GM11168 (cell line): ENCODE measurements around the gene SLC25A33.

Source experiments
- in situ Hi-C: fragments of 300-500 bp; cut with MboI; formaldehyde crosslinking; loops from one replicate; pipeline ENCODE4 v1.12.0; 2022; ENCODE audit warnings: low sequenced_read_pairs; ENCODE audit not compliant: unreplicated experiment

SLC25A33 gene

DNA sequence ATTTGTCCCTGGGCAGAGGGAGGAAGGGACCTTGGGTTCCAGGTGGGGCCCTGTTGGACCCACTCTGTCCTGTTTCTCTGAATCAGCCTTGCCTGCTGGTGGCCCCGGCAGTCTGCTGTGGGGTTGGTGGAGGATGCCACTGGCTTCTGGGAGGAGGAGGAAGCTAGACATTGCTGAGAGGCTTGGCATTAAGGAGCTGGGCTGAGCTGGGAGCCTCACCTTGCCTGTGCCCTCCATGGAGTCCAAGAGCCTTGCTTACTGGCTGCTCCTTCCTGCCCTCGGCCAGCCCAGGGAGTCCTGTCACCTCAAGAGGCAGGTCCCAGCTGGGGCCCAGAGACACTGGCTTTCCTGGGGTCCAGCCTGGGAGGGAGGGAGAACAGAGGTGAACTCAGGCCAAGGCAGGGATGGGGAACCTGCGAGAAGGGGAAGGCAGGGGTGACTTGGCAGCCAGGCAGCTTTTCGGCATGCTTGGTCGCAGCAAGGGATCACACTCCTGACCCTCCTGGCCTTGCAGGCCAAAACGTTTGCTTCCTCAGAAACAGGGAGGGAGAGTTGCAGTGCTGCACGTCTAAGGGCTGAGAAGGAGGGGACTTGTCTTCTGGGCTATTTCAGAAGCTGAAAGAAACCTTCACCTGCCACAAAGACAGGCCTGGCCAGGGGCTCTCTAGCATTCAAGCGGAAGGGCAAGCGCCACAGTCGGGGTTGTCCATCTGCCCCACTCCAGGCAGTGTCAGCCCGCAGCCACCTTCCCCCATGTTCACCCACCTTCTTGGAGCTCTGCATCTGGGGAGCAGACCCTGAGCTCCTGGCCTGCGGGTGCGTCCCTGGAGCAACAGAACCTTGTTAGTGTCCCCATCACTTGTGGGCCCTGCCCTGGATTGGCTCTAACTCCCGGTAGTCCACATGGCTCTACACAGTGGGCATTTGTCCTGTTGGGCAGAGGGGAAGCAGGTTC is 58.4 kb downstream of the SLC25A33 start:
- in situ Hi-C loops, result no loop called here

DNA sequence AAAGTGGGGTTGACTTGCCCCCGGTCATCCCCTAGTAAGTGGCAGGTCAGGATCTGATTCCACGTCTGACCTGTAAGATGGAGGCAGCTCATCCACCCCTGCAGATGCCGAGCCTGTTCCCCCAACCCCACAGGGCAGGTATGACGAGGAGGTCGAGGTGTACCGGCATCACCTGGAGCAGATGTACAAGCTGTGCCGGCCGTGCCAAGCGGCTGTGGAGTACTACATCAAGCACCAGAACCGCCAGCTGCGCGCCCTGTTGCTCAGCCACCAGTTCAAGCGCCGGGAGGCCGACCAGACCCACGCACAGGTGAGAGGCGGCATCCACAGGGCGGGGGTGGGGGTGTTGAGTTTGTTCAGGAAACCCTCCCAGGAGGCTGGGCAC is 59.0 kb downstream of the SLC25A33 start:
- in situ Hi-C loops, result no loop called here

DNA sequence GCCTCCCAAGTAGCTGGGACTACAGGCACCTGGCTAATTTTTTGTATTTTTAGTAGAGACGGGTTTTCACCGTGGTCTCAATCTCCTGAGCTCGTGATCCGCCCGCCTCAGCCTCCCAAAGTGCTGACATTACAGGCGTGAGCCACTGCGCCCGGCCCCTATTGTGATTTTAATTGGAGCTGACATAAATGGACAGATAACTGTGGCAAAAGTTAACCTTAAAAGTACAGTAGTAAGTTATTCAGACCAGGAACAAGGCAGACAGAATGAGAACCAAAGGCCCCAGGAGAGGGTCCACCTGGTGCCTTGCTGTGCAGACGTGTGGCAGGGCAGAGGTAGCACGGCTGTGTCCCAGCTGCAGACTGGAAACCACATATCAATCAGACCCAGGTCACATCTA is 60.5 kb downstream of the SLC25A33 start:
- in situ Hi-C loops, result no loop called here

DNA sequence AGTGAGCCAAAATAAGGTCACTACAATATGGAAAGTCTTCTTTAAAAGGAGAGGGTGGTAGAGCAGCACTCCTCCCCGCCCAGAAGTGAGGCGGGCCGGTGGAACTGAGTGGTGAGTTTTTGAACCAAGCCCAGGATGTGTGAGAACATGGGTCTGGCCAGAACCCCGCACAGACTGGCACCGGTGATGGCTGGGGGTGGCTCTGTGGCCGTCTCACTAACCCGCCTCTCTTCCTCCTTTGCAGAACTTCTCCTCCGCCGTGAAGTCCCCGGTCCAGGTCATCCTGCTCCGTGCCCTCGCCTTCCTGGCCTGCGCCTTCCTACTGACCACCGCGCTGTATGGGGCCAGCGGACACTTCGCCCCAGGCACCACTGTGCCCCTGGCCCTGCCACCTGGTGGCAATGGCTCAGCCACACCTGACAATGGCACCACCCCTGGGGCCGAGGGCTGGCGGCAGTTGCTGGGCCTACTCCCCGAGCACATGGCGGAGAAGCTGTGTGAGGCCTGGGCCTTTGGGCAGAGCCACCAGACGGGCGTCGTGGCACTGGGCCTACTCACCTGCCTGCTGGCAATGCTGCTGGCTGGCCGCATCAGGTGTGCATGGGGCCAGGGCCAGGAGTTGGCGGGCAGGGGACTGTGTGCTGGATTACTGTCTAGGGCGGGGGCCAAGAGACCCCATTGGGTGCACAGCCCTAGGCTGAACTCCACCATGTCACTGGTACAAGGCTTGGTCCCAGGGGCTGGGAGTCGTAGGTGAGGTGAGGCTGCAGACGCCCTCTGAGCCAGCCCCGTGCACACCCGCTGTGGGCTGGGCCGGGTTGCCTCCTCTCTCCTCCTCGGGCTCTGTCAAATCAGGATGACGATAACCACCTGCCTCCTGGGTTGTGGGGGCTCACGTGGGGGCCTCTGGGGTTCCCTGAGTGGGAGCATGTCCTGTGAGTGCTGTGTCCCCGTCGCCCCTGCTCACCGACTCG is 61.9 kb downstream of the SLC25A33 start:
- in situ Hi-C loops, result no loop called here

DNA sequence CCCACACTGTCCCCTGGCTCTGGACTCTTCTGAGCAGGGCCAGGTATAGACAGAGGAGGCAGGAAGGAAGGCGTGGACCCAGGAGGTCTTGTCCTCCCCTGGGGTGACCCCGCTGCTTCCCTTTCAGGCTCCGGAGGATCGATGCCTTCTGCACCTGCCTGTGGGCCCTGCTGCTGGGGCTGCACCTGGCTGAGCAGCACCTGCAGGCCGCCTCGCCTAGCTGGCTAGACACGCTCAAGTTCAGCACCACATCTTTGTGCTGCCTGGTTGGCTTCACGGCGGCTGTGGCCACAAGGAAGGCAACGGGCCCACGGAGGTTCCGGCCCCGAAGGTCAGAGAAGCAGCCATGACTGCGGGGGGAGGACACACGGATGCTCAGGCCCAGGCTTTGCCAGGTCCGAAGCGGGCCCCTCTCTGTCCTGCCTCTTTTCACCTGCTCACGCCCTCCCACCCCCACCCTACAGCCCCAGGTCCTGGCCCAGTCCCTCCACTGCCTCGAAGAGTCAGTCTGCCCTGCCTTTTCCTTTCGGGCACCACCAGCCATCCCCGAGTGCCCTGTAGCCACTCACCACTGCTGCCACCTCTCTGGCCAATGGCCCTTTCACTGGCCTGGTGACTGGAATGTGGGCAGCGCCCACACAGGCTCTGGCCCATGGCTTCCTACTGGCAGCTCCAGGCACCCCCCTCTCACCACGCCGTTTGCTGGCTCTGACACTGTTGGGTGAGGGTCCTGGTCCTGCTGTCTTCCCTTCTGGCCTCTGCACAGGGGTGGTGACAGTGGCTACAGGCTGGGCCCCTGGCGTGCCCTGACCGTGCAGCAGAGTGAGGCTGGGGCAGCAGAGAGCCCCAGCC is 62.9 kb downstream of the SLC25A33 start:
- in situ Hi-C loops, result no loop called here

DNA sequence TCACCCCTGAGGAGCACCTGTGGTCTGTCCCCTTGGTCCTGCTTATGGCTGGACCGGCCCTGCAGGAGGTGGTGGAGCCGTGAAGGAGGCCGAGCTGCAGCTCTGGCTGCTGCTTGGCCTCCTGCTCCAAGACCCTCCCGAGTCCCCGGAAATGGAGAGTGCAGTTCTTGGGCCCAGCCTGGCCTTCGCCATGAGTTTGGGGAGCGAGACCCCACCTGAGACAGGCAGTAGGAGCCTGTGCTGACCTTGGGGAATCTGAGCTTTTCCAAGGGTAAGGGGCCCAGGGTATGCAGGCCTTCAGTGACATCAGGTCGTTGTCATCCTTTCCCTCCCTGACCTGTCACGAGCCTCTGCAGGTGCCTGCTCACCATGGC is 63.5 kb downstream of the SLC25A33 start:
- in situ Hi-C loops, result no loop called here

DNA sequence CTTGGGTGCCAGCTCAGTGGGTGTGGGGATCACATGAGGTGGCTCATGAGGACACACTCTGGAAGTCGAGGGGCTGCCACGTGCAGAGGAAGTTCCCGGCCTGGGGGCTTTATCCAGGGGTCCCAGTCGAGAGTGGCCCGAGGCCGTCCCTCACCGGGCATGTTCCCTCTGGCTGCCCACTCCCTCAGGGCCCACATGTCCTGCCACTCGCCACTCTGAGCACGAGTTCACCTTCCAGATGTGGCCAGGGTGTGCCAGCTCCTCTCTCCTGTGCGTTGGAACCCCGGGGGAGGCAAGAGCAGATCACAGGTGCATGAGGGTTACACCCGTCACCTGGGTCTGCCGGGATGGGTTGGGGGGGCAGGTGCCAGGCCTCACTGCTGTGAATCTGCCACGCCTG is 64.0 kb downstream of the SLC25A33 start:
- in situ Hi-C loops, result no loop called here

DNA sequence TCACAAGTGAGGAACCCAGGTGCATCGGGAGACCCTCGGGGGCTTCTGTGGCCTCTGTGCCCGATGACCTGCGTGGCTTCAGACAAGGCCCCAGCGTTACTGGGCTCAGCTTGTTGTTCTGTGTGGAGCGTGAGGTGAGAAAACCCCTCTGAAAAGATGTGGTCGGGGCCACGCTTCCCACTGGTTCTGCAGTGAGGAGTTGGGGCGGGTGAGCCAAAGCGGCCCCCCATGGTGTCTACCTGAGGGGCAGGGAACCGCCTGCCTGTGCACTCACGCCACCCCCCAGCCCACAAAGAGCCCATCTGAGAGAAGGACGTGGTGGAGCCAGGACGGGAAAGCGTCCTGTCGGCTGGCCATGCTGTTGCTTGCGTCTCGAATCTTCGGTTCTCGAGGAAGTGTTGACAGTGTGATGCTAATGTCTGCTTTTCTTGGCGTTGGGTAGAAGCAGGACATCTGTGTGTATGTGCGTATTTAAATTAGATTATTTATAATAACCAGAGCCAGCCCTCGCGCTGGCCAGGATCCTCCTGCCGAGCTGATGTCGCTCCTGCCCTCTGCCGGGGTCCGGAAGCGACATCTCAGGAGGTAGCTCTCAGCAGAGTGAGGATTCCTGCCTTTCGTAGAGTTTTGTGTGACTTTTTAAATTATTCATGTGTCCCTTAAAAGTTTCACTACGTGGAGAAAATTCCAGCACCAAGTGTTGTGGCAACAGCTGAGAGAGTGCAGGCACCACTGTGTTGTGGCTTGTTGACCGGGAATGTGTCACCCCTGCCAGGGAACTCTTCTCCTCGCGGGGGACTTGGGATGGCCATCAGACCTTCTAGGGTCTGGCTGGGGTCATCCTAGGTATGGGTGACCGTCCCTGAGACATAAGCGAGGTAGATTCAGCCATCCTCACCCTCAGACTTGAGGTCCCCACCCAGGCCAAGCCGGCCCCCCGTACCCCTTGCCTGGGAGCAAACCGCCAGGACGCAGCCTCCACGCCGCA is 64.8 kb downstream of the SLC25A33 start:
- in situ Hi-C loops, result no loop called here

DNA sequence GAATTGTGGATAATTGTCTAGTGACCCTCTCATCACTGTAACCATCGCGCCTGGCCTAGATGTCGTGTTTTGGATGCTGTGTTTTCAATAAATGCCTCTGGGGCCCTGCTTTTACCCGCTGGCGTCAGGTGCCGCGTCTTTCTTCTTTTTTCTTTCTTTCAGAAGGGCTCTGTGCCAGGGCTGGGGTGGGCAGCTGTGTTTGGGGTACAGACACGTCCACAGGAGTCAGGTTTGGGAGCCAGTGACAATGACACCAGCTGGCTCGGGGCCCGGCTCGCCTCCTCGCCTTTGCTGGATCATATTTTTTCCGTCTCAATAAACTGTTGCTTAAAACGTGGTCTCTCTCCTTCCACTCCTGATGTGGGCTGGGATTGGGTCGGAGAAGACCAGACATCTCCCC is 65.6 kb downstream of the SLC25A33 start:
- in situ Hi-C loops, result no loop called here

DNA sequence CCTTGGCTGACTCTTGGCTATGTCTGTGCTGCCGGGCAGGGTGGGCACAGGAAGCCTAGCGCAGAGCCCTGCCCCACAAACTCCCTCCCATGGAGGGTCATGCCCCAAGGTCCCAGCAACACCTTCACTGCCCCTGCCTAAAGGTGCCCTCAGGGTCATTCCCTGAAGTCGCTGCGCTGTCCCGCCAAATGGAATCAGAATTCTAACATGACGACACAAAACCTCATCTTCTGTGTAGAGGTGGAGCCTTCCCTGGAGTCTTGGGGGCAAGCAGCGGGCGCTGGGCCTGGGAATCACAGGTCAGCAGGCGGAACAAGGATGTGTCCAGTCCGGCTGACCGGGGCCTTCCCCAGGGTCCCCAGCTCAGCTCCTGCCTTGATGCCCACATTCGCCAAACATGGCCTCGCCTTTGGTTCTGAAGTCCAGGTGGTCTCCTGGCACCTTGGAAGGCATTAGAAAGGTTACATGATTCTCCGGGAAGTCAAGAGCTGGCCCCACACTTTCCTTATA is 66.7 kb downstream of the SLC25A33 start:
- in situ Hi-C loops, result no loop called here

DNA sequence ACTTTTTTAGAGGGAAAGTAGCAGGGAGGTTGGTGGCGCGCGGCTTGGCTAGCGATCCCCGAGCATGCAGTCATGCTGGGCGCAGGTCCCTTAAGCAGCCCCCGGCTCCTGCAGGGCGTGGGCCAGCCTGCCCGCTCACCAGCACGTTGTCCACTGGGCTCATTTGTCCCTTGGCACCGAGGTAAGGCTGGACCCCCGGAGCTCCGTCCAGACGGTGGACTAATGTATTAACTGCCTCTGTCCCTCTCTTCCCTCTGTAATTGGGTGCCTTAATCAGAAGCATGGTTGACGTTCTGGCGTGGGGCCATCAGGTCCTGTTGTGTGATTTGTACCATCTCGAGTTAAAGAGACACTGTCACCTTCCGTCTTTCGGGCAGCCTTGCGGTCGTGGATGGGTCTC is 67.2 kb downstream of the SLC25A33 start:
- in situ Hi-C loops, result no loop called here

DNA sequence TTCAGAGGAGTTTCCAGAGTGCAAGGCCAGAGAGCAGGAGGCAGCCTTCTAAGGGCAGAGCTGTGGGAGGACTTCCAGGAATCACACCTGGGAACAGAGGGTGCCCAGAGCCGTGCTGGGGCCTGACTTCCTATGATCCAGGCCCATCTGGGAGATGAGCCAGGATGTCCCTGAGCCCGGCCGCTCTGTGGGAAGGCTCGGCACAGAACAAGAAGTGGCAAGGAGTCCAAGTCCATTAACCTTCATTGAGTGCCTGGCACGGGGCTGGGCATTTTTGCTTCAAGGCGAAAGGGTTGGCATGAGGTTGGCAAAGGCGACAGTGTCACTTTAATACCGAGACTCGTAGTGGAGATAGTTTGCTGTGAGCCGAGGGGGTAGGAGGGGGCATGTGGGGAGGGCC is 67.7 kb downstream of the SLC25A33 start:
- in situ Hi-C loops, result no loop called here

DNA sequence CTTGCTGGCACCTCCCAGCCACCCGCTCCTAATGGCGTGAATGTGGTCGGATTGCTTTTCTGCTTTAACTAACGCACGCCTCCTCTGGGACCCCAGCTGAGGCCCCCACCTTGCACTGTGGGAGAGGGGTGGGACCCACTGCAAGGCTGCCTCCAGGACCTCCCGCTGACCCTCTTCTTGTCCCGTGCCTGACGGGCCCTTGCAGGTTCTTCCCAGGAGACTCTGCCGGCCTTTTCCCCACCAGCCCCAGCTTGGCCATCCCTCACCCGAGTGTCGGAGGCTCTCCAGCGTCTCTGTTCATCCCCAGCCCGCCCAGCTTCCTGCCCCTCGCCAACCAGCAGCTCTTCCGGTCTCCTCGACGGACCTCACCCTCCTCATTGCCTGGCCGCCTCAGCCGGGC is 68.1 kb downstream of the SLC25A33 start:
- in situ Hi-C loops, result no loop called here

DNA sequence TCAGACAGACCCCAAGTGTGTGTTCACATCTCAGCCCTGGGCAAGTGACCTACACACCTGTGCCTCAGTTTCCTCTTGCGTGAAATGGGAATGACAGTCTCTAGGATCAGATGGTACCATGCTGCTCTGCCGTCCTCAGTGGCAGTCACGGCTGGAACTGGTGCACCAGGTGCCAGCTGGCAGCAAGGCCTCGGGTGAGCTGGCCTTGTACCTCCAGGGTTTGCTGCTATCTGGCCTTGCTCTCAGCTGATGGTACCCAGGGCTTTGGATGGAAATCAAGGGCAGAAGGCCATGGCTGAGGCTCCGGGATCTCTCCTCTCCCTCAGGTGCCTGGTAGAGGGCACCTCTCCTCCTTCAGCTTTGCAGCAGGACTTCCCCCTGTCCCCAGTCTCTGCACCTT is 70.7 kb downstream of the SLC25A33 start:
- in situ Hi-C loops, result no loop called here

DNA sequence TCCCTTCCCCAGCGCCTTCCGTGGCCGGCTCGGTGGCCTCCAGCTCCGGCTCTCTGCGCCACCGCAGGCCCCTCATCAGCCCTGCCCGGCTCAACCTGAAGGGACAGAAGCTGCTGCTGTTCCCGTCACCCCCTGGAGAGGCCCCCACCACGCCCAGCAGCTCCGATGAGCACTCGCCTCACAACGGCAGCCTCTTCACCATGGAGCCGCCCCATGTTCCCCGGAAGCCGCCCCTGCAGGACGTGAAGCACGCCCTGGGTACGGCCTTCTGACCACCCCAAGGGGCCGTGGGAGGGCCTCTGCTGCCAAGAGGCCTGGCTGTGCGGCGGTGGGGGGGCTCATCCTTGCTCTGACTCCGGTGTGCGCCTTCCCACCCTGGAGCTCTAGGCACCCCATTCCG is 71.3 kb downstream of the SLC25A33 start:
- in situ Hi-C loops, result no loop called here

DNA sequence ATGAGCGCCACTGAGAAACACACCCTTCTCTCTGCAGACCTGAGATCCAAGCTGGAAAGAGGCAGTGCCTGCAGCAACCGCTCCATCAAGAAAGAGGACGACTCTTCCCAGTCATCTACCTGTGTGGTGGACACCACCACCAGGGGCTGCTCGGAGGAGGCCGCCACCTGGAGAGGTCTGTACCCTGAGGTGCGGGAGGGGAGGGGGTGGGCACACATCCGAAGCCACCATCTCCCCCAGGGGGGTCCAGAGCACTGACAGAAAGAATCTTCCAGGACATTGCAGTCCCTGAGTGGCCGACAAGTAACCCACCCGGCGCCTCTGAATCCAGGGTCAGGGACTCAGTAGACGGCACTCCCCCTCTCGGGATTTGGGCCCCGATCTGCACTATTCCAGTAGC is 72.5 kb downstream of the SLC25A33 start:
- in situ Hi-C loops, result no loop called here

DNA sequence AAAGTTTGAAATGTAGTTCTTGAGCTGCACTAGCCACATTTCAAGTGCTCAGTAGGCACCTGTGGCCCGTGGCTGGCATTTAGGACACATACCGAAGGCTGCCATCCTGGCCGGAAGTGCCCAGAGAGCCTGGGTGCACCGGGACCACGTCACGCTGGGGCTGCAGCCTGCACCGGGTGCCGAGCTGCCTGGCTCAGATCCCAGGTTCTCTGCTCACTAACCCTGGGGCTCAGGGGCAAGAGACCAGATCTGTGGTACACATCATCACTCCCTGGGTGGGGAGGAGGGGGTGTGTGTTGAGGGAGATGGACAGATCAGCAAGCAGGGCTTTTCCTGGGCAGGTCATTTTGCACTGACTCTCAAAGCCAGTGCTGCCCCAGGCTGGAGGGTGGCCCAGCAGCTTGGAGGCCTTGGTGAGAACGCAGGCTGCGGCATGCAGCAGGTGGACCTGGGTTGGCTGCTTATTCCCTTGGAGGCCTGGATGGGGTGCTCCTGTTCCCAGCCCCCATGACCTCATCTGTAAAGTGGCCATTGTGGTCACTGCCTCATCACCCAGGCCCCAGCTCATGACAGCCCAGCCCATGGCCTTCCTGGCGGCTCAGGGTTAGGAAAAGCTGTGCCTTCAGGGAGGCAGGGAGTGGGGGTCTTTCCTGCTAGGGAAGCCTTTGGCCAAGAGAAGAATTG is 73.0 kb downstream of the SLC25A33 start:
- in situ Hi-C loops, result no loop called here

DNA sequence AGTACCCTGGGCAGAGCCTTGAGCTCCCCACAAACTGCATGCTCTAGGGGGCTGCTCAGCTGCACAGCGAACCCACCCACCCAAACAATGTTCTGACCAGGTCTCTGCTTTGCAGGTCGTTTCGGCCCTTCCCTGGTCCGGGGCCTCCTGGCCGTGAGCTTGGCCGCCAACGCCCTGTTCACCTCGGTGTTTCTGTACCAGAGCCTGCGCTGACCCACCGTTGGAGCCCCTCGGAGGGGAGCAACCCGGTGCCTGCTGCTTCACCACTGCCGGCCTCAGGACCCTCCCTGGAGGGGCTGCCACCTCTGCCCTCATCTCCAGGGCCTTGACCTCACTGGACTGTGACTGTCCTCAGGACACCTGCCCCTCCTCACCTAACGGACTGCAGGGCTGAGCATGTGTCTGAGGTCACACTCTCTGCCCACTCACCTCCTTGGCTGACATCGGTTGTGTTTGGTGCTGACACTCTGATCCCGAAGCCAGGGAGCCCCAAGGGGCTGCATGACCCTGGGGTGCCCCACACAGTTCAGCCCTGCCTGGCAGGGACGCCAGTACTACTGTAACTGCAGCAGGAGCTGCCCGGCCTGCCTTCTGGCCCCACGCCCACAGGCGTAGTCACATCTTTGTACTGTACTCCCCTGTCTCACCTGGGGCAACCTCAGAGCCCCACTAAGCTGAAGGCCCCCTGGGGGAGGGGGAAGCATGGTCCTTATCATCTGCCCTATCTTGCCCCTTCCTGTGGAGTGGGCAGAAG is 73.8 kb downstream of the SLC25A33 start:
- in situ Hi-C loops, result no loop called here
